22Rv1 (cell line): ENCODE data around the gene COMT.

ENCODE experiments used
- CTCF ChIP-seq: fragments of 450-650 bp; IDR thresholded peaks from 2 replicates; pipeline ENCODE4 v1.5.1; 2017; ENCODE audit warnings: mild to moderate bottlenecking
- ZFX ChIP-seq: fragments of 450-650 bp; IDR thresholded peaks from 2 replicates; pipeline ENCODE4 v1.6.1; 2017; ENCODE audit warnings: antibody characterized with exemption, borderline replicate concordance

GRCh38 chr22:19909350-19910179 lies 32.0 kb upstream of the COMT start:
- TF ChIP-seq CTCF (peak; percentile 85), ZFX (no peak)
